Measurements from ENCODE around the gene UBR4.

DNA sequence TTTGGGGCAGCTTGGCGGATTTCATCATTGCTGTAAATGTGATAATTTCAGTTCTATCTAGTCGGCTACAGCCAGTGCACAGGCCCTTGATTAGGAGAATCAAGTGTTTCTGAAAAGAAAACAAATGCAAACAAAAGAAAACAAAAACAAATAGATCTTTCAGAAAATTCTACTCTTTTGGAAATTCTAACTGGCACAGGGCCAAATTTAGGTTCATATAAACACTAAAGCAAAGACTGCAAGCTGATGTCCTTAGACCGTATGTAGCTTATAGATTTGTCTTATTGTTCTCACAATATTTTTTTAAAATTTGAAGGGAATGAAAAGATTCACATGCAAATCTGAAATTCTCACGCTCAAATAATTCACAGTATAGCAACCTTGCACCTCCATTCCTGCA lies 11.2 kb downstream of the UBR4 start:
- no peak for TF ChIP-seq EZH2 (IDR thresholded peaks at IDR 0.05; ENCODE audit: low read length)
- TF ChIP-seq, protein P1, sequence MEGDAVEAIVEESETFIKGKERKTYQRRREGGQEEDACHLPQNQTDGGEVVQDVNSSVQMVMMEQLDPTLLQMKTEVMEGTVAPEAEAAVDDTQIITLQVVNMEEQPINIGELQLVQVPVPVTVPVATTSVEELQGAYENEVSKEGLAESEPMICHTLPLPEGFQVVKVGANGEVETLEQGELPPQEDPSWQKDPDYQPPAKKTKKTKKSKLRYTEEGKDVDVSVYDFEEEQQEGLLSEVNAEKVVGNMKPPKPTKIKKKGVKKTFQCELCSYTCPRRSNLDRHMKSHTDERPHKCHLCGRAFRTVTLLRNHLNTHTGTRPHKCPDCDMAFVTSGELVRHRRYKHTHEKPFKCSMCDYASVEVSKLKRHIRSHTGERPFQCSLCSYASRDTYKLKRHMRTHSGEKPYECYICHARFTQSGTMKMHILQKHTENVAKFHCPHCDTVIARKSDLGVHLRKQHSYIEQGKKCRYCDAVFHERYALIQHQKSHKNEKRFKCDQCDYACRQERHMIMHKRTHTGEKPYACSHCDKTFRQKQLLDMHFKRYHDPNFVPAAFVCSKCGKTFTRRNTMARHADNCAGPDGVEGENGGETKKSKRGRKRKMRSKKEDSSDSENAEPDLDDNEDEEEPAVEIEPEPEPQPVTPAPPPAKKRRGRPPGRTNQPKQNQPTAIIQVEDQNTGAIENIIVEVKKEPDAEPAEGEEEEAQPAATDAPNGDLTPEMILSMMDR (optimal IDR thresholded peaks at IDR 0.05 in 1 of 3, IDR thresholded peaks at IDR 0.05 in 1 of 3, conservative IDR thresholded peaks at IDR 0.05 in 1 of 3; ENCODE audit: extremely low read depth in 1 of 3, insufficient read depth in 2 of 3, low read length in 3 of 3): no peak

Measured in keratinocyte (primary cell).